HG03469 (cell line): ENCODE data around the gene YPEL1.

Experiments used
- ATAC-seq: cut with Tn5 transposase; IDR thresholded peaks from one replicate; pipeline ENCODE4 v1.9.1; 2021; ENCODE audit warnings: mild to moderate bottlenecking, moderate library complexity, moderate number of reproducible peaks; ENCODE audit not compliant: unreplicated experiment

YPEL1 gene, protein sequence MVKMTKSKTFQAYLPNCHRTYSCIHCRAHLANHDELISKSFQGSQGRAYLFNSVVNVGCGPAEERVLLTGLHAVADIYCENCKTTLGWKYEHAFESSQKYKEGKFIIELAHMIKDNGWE

DNA sequence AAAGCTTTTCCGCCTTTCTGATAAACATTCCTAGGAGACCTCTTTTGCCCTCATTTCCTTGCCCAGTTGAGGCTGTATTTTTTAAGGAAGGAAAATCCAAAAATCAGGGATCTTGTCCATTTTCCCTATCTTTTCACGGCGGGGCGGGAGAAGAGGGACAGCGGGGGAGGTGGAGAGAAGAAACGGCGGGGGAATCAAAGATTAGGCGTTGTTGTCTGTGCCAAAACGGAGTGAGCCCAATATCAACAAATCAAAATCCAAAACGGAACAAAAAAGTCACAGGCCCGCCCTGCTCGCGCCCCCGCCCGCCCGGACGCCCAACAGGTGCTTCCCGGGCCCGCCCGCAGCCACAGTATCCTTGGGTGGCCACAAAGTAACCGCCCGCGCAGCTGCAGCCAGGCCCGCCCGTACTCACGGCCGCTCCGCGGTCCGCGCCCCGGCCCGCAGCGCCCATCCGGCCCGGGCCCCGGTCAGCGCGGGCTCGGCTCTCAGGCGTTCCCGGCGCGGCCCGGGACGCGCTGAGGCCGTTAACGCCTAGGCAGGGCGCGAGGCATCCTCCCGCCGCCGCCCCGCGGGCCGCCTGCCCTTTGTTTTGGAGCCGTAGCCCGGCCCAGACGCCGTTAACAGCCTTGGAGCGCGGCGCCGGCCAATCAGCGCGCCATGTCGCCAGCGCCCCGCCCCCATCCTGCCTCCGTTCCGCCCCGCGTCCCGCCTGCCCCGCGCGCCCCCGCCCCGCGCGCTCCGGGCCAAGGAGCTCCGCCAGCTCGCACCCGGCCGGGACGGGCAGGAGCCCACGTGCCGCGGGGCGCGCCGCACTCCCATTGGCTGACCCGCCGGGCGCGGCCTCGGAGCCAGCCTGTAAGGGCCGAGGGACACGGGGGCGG is at the start of gene YPEL1:
TSS of gene YPEL1 (minus strand) at position 595 of the 884 bp plus-strand sequence. CDS start 25,050 bp downstream, outside the sequence.
- peak; percentile 50 for ATAC-seq

- no peak for ATAC-seq
Measured at GRCh38 chr22:21780259-21780658, 44.7 kb upstream of the YPEL1 start.

DNA sequence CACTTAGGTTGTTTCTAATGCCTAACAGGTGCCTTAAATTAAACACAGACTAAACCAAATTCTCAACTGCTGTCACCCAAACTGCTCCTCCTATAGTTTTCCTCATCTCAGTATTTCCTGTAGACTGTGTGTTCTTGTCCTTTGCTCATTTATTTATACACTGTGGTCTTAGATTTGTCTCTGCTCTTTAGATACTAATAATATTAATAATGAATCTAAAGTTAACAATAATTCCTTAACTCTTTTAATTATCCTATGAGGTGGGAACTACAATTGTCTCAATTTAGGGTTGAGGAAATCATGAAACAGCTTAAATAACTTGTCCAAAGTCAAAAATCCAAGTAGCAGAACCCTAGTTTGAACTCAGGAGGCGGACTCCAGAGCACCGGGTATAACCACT is 43.9 kb upstream of the YPEL1 start:
- no peak for ATAC-seq

DNA sequence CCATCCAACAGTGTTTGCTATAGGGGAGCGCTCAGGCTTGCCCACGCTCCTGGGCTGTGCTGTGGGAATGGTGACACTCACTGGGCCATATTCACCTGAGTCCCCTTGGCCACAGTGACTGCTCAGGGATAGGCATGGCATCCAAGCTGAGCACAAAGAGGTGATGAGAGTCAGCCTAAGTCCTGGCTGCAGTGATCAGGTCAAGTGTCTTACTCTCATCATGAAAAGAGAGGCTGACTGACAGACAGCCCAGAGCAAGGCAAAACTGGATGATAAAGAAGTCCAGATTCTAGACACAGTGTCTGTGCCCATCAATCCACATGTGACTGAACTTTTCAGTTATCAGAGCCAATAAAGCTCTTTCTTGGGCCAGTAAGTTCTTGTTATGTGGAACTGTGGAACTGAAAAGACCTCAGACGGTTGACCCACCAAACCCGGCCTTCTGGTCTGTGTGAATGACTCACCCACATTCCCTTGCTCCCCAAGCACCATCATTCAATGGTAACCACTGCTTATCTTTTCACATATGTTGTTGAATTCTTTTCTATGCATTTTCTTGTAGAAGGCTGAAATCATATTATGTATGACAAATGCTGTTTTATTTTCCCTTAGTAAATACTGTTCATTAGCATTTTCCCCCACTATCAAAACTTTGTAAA is 43.2 kb upstream of the YPEL1 start:
- no peak for ATAC-seq

GRCh38 chr22:21771631-21771976 is 36.0 kb upstream of the YPEL1 start:
- ATAC-seq: no peak

- ATAC-seq: no peak
Measured at GRCh38 chr22:21768435-21768834, 32.8 kb upstream of the YPEL1 start.

DNA sequence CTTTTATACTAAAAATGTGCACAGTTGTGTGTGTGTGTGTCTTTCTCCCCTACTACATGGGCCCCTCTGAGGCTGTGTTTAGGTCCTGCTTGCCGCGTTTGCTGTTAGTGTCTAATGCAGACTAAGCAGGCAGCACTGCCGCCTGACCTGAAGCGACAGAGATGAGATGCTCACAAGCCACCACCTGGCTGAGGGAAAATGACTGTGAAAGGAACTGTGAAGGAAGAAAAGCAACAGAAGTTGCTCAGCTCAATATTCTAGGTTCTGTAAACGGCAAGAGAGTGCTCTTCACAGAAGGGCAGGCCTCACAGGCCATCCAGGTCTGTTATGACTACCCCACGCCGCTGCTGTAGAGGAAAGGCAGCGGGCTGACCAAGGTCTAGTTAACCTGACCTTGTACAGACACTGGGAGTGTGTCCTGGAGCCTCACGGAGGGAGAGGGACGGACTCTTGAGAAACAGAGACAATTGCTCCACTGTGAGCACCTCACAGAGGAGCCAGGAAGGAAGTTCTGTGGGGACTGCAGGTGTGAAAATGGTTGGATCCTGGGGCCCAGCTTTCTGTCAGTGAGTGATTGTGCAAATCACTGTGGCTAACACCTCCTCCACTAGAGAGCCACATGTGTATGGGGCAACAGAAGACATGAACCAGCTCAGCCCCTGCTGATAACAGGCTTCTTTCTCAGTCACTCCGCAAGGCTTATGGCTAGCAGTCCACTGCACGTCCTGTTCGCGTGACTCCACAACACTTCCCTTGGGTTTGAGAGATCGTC is 31.3 kb upstream of the YPEL1 start:
- no peak for ATAC-seq

DNA sequence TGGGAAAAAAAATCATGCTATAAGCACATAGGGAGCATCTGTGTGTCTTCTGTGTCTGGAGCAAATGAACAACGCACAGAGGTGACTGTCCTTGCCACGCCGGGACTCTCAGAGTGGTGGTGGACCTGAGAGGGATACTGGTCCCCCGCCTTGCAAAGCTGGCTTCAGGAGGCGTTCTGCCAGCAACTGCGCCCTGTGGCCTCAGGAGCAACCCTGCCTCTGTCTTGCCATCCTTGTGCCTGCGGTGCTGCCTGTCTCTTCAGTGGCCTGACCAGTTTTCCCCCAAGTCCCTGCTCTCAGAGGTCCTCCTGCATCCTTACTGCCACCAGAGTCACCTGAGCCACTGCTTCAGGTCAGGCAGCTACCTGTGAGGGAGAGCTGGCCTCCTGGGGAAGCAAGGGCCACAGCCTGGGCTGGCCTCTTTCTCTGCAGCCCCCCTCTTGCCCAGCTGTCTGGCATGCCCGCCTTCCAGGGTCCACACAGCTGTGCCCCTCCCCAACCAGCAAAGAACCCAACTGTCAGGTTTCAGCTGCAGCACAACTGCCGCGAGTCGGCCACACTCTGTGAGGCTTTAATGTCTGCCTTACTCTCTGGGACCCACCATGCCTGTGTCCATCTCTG is 30.4 kb upstream of the YPEL1 start:
- ATAC-seq: no peak

DNA sequence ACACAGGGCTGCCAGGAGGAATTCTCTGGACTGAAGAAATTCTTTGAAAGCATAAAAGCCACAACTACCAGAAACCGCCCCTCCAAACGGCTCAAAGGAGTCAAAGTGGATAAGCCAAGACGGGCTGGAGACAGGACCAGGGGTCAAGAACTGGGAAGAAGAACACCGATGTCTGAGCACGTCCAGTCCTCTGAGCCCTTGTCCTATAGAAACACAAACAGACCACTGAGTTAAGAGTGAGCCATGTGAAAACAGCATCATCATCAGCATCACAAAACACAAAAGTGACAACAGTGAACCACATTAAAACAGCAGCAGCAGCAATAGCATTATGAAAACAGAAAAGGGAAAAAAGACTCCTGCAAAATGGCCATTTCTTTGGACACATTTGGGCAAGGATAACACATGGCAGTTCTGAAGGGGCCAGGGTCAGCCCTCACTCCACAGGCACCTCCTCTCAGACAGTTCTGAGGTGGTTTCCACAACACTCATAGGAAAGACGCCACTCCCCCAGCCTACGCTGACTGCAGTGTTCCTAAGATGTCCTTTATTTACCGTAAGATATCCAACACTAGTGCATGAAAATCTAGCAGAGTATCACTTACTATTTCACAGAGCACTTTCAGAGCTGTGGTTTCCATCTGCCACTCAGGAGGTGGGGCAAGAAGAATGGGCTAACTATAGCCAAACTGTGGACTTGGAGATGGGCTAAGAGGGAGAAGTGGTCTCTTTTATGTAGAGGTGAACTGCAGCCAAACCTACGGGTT is 28.6 kb upstream of the YPEL1 start:
- no peak for ATAC-seq

GRCh38 chr22:21762712-21763581 is 27.4 kb upstream of the YPEL1 start:
- ATAC-seq: no peak

GRCh38 chr22:21761994-21762680 is 26.5 kb upstream of the YPEL1 start:
- no peak for ATAC-seq

DNA sequence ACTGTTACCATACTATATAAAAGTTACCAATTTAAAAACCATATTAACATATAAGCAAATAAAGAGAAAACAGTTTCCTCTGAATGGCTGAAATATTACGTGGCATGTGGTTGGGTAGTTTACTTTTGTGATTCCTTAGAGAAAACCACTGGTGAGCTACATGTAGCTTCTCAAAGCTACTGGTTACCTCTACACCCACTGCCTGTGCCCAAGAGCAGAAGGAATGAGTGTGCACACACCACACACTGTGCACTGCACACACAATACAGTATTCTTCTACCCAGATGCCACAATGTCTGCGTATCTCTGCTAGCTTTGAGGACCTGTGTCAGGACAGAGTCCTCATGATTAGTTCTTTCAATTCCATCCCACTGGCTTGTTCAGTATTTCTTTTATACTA is 25.5 kb upstream of the YPEL1 start:
- no peak for ATAC-seq

DNA sequence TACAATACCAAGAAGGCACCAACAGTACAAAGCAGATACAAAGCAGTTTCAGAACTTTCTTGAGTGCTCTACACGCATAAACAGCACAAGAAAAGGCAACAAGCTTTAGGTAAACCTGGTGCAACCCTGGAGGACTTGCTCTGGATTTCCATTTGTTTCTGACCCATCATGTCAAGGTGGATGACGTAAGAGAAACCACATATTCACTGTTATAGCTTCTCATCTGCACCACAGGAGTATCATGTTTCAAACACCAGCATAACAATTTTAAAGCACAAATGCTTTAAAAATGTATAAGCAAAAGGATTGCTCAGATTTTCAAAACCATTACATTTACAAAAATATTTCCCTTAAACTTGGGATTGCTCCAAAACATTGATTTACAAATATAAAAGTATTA is 25.0 kb upstream of the YPEL1 start:
- ATAC-seq: no peak

- ATAC-seq: no peak
Measured at GRCh38 chr22:21759646-21760376, 24.2 kb upstream of the YPEL1 start.

DNA sequence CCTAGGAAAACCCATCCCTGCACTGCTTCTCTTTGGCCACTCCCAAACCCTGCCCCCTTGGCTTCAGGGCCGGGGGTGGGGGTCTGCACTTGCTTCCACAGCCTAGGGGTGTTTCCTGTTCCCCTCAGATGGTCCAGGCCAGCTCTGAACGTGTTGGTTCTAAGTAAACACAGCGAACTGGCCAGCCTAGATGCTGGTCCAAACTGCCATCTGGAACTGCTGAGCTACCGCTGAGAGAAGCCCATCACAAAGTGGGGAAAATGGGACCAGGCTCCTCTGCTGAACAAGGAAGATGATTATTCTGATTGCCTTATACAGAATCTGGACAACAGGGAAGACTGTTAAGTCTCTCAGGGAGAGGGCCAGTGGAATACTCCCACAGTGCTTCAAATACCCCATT is 23.5 kb upstream of the YPEL1 start:
- no peak for ATAC-seq

DNA sequence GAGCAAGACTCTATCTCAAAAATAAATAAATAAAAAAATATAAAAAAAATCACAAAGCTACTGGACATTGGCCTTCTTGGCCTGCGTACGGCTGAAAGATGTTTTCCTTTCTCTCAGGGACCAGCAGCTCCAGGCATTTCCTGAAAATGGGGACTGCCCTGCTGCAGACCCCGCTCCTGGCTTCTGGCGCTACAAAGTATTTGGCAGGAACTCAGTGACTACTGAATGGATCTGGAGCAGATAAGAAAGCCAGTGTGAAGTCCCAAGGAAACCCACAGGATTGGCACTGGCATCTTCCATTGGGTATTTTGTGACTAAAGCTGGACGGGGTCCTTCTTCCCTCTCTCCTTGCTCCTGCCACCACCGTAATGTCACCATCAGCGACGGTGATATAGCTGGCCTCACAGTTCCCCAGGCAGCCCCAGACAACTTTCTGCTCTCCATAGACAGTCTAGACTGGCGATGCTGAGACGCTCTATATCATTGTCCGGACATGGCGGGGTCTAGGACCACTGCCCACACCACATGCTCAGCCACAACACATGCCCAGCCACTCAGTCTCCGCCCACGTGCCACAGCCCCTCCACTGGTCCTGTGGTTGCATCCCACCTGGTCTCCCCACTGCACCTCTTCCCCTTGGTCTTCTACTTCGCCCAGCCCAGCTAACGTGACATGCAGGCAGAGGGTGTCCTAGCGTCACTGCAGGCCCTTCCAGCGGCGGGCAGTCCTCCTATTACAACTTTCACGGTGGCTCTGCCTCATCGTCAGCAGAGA is 22.7 kb upstream of the YPEL1 start:
- ATAC-seq: no peak

- ATAC-seq: no peak
Measured at GRCh38 chr22:21755851-21756284, 20.3 kb upstream of the YPEL1 start.
